HUES48 (cell line): Measurements from ENCODE around the gene PACRG.

Source experiments
- H3K27ac ChIP-seq: one replicate; pipeline ENCODE4 v1.7.0; 2013; ENCODE audit warnings: low read depth, low read length, inconsistent platforms
- H3K27me3 ChIP-seq: 2 replicates; pipeline ENCODE4 v1.6.1; 2013; ENCODE audit warnings: mild to moderate bottlenecking, low read length; ENCODE audit not compliant: control insufficient read depth, insufficient read depth
- H3K36me3 ChIP-seq: 2 replicates; pipeline ENCODE4 v1.6.1; 2013; ENCODE audit warnings: low read length; ENCODE audit not compliant: control insufficient read depth, insufficient read depth
- H3K4me1 ChIP-seq: 2 replicates; pipeline ENCODE4 v1.6.1; 2013; ENCODE audit warnings: mild to moderate bottlenecking, low read length; ENCODE audit not compliant: control insufficient read depth, insufficient read depth
- H3K4me3 ChIP-seq: 2 replicates; pipeline ENCODE4 v1.5.1; 2013; ENCODE audit warnings: mild to moderate bottlenecking, low read depth, low read length
- H3K9ac ChIP-seq: 2 replicates; pipeline ENCODE4 v1.6.1; 2013; ENCODE audit warnings: mild to moderate bottlenecking, low read depth, low read length, moderate library complexity
- H3K9me3 ChIP-seq: 2 replicates; pipeline ENCODE4 v1.6.1; 2013; ENCODE audit warnings: low read length; ENCODE audit not compliant: control insufficient read depth, insufficient read depth

PACRG gene

DNA sequence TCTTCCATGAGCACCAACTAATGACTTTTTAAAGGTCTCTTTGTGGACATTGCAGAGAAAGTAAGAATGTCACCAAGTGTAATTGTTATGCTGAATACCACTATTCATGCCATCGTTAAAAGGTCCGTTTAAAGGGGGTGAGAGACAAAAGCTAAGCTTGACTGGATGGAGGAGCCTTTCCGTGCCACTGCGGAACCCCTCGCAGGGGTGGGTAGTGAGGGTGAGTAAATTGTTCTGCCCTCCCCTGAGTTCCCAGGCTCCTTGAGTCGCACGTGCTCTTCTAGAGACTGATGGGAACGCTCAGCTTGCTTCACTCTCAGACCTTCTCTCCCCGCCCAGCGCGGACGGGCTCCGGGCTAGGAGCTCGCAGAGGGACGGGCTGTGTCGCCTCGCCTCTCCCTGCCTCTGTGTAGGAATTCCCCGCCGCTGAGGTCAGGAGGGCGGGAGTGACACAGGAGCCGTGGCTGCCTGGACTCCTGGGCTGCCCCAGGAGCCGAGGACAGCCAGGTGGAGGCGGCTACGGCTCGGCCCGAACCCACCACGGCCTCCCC, 371.9 kb downstream of the PACRG start:
- Histone ChIP-seq H3K4me1 (peaks cover 7% of the 10 kb centered on the region), H3K4me3 (no peak overlapping the region), H3K9ac (no peak overlapping the region), H3K36me3 (no peaks in the 10 kb centered on the region), H3K27me3 (no peaks in the 10 kb centered on the region), H3K9me3 (peaks cover 8% of the 10 kb centered on the region; the same call in 1 of the 2 replicates), H3K27ac (peak overlapping the region; percentile 77)

DNA sequence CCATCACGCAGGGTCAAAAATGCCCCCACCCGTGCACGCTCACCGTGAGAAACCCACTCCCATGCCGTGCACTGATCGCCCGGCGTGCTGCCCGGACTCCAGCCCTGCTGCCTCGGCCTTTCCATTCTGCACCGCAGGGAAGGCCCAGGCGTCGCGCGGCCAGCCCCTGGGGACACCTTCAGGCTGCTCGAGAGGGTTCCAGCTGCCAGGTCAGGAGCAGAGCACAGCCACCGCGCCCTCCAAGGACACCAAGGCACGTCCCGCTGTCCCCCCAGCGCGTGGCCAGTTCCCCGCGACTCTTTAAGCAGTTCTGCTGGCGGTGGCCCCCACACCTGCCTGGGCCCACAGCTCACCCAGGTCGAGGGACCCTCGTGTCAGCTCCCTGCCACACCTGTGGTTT, 372.5 kb downstream of the PACRG start:
- Histone ChIP-seq H3K36me3 (no peaks in the 10 kb centered on the region), H3K4me3 (no peak overlapping the region), H3K27me3 (no peaks in the 10 kb centered on the region), H3K9ac (no peak overlapping the region), H3K27ac (no peak overlapping the region), H3K4me1 (peaks cover 7% of the 10 kb centered on the region), H3K9me3 (peaks cover 8% of the 10 kb centered on the region; the same call in 1 of the 2 replicates)

DNA sequence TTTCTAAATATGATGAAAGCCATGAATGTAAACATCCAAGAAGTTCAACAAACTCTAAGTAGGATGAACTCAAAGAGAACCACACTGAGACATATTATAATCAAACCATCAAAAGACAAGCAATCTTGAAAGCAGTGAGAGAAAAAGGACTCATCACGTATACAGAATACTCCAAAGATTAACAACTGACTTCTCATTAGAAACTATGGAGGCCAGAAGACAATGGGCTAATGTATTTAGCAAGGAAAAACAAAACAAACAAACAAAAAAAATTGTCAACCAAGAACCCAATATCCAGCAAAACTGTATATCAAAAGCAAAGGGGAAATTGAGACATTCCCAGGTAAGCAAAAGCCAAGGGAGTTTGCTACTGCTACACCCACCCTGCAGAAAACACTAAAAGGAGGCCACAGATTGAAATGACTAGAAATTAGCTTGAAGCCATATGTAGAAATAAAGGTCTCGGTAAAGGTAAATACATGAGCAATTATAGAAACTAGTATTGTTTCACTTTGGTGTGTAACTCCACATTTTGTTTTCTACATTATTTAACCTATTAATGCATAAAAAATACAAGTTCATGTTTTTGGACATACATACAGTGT, 385.7 kb downstream of the PACRG start:
- H3K9me3 ChIP-seq: peaks cover 14% of the 10 kb centered on the region
- no peak overlapping the region for H3K4me3 ChIP-seq
- H3K27ac ChIP-seq: no peak overlapping the region
- no peaks in the 10 kb centered on the region for H3K36me3 ChIP-seq
- H3K4me1 ChIP-seq: no peaks in the 10 kb centered on the region
- no peaks in the 10 kb centered on the region for H3K27me3 ChIP-seq
- no peak overlapping the region for H3K9ac ChIP-seq

DNA sequence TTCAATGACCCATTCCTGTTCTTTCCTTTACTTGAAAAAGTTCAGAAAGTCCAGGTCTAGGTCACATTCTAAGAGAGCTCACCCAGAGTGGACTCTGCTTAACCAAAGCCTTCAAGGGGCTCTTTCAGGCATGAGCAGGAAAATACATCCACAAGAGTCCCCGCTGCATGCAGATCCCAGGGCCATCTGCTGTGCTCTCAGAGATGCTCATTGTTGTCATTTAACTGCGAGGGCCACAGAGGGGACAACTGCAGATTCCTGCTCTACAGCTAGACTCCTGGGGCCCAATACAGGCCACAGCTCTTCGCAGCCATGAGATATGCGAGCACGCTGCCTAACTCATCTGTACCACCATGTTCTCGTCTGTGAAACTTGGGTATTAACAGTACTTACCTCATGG, 391.2 kb downstream of the PACRG start:
- H3K9ac ChIP-seq: no peak overlapping the region
- peaks cover 6% of the 10 kb centered on the region; the same call in 1 of the 2 replicates for H3K4me1 ChIP-seq
- no peaks in the 10 kb centered on the region for H3K36me3 ChIP-seq
- no peaks in the 10 kb centered on the region for H3K27me3 ChIP-seq
- H3K9me3 ChIP-seq: 0 out of 2 replicates have a peak, but pooled peaks cover 4% of the 10 kb centered on the region
- H3K4me3 ChIP-seq: no peak overlapping the region
- H3K27ac ChIP-seq: no peak overlapping the region

DNA sequence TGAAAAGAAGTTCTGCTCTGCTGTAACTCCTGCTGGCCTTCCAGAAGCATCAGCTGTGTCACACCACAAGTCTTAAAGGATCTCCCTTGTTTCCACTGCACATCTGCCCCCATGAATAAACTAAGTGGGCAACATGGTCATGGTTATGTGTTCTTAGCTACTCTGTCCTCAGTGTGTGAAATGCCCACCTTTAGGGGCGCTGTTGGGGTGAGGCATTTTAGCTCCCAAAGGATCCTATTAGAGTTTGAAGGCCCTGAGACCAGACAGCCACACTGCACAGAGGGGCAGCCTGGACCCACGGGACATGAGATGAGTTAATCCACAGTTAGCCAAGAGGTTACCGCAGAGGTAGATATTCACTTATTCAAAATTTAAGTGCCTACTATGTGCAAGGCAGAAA, 392.4 kb downstream of the PACRG start:
- Histone ChIP-seq H3K9me3 (0 out of 2 replicates have a peak, but pooled peaks cover 4% of the 10 kb centered on the region), H3K36me3 (no peaks in the 10 kb centered on the region), H3K27me3 (no peaks in the 10 kb centered on the region), H3K4me1 (peaks cover 6% of the 10 kb centered on the region; the same call in 1 of the 2 replicates), H3K27ac (no peak overlapping the region), H3K9ac (no peak overlapping the region), H3K4me3 (no peak overlapping the region)

DNA sequence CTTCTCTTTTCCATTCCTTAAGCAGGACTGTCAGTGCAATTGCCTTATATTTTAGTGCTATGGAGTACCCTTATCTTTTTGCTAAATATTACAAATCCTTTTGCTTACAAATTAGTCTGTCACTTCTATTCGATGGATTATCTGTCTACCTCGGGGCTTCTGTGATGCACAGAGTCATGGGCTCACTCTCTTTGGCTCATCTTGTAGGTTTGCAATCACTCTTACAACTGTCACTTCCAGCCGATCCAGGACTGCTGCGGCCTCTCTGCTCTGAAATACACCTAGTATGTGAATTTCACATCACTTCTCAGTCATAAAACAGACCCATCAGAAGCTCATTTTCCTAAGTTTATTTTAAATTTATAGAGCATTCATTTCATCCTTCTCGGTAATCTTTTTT, 393.5 kb downstream of the PACRG start:
- Histone ChIP-seq H3K9ac (no peak overlapping the region), H3K36me3 (no peaks in the 10 kb centered on the region), H3K9me3 (0 out of 2 replicates have a peak, but pooled peaks cover 4% of the 10 kb centered on the region), H3K4me3 (no peak overlapping the region), H3K4me1 (peaks cover 6% of the 10 kb centered on the region; the same call in 1 of the 2 replicates), H3K27ac (no peak overlapping the region), H3K27me3 (no peaks in the 10 kb centered on the region)

DNA sequence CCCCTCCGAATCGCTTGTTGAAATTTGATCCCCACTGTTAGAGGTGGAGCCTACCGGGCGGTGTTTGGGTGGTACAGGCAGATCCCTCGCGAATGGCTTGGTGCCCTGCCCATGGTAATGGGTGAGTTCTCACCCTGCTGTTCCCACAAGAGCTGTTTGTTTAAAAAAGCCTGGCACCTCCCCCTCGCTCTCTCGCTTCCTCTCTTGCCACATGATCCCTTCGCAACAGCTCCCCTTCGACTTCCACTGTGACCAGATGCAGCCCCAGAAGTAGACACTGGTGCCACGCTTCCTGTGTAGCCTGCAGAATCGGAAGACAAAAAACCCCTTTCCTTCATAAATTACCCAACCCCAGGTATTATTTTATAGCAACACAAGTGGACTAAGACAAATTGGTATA, 394.6 kb downstream of the PACRG start:
- H3K9ac ChIP-seq: no peak overlapping the region
- no peaks in the 10 kb centered on the region for H3K27me3 ChIP-seq
- H3K27ac ChIP-seq: no peak overlapping the region
- no peak overlapping the region for H3K4me3 ChIP-seq
- H3K9me3 ChIP-seq: 0 out of 2 replicates have a peak, but pooled peaks cover 4% of the 10 kb centered on the region
- H3K36me3 ChIP-seq: no peaks in the 10 kb centered on the region
- peaks cover 6% of the 10 kb centered on the region; the same call in 1 of the 2 replicates for H3K4me1 ChIP-seq

DNA sequence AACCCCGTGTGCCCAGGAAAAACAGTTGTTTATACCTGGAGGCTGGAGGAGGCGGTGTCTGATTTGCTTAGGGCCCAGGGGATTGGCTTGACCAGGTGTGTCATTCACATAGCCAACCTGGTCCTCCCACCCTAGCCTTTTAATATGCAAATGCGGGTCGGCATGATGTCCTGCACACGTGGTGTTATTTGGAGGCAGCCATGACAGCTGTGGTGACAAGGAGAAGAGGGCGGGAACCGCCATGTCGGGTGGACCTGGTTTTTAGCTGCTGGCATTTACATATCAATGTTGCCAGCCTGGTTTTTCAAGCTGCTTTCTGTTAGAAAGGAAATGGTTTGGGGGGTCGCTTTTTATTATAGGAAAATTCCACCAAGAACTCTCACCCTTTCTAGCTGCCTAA, 395.3 kb downstream of the PACRG start:
- Histone ChIP-seq H3K4me3 (no peak overlapping the region), H3K9me3 (0 out of 2 replicates have a peak, but pooled peaks cover 4% of the 10 kb centered on the region), H3K27ac (no peak overlapping the region), H3K27me3 (no peaks in the 10 kb centered on the region), H3K4me1 (peaks cover 8% of the 10 kb centered on the region), H3K36me3 (no peaks in the 10 kb centered on the region), H3K9ac (no peak overlapping the region)

DNA sequence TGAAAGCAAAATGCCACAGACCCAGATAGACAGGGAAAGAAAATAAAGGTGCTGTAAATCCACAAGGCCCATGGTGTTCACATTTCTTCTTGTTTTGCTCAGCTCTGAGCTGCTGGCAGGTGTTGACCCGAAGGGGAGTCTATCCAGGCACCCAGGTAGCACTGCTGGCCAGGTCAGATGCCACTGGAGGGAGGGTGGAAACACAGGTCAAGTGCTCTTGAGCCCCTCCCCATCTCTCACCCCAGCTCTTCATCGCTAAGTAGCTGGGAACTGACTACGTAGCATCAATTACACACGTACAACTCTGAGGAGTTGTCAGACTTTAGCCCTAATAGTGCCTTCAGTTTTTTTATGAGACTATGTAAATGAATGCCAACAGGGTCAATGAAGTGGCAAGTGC, 399.0 kb downstream of the PACRG start:
- no peak overlapping the region for H3K27ac ChIP-seq
- no peak overlapping the region for H3K4me3 ChIP-seq
- no peaks in the 10 kb centered on the region for H3K27me3 ChIP-seq
- peaks cover 24% of the 10 kb centered on the region for H3K4me1 ChIP-seq
- no peak overlapping the region for H3K9ac ChIP-seq
- 0 out of 2 replicates have a peak, but pooled peaks cover 4% of the 10 kb centered on the region for H3K9me3 ChIP-seq
- H3K36me3 ChIP-seq: no peaks in the 10 kb centered on the region

DNA sequence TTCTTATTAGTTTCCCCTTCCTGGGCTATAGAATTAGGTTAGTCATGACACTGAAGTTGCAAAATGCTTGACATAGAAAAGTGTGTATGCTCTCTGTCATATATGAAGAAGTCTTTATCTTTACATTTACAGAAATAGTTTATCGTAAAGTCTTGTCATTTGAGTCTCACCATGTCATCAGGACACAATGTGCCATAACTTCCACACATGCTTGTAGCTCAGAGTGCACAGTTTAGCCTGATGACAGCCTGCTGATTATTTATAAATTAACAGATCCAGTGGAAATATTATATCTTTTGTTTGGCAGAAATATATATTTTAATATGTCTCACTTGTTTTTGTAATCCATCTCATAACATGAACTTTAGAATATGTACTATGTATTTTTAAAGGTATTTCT, 399.8 kb downstream of the PACRG start:
- H3K4me1 ChIP-seq: peaks cover 24% of the 10 kb centered on the region
- no peaks in the 10 kb centered on the region for H3K27me3 ChIP-seq
- no peak overlapping the region for H3K9ac ChIP-seq
- 0 out of 2 replicates have a peak, but pooled peaks cover 1% of the 10 kb centered on the region for H3K9me3 ChIP-seq
- no peak overlapping the region for H3K4me3 ChIP-seq
- H3K27ac ChIP-seq: no peak overlapping the region
- no peaks in the 10 kb centered on the region for H3K36me3 ChIP-seq

DNA sequence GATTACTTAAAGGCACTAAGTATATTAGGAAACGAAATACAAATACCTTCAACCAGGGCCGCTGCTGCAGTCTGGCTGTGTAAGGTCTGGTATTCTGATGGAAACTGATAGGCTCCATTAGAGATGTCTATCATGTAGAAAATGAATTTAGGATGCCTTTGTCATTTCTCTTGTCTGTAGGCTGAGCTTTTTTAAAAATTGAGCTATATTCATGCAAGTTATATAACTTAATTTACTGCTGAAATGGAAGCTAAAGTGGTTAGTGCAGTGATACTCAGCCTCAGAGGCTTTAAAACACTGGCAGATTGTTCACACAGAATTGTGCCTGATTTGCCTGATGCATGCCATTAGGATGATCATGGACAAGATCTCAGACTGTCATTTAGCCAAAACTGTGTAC, 400.6 kb downstream of the PACRG start:
- no peak overlapping the region for H3K27ac ChIP-seq
- H3K4me1 ChIP-seq: peaks cover 24% of the 10 kb centered on the region
- H3K9me3 ChIP-seq: no peaks in the 10 kb centered on the region
- no peaks in the 10 kb centered on the region for H3K36me3 ChIP-seq
- H3K27me3 ChIP-seq: no peaks in the 10 kb centered on the region
- no peak overlapping the region for H3K9ac ChIP-seq
- H3K4me3 ChIP-seq: no peak overlapping the region
